Astrocyte of the spinal cord (primary cell): ENCODE results near the gene SH3BP4.

Source experiments
- DNase-seq: peaks from one replicate; pipeline ENCODE4 v3.0.0; 2011; ENCODE audit warnings: low read depth, low spot score
- H3K4me3 ChIP-seq: 2 replicates; pipeline ENCODE4 v1.5.1; 2011; ENCODE audit warnings: low read depth, mild to moderate bottlenecking, low read length, moderate library complexity
- in situ Hi-C: cut with HindIII; loops from 2 replicates; pipeline ENCODE4 v1.10.0; 2017; ENCODE audit warnings: low sequenced_read_pairs
- TF ChIP-seq, protein P1 (sequence below): IDR thresholded peaks from 2 replicates; pipeline ENCODE4 v1.5.1; 2012; ENCODE audit warnings: low read depth, mild to moderate bottlenecking, low read length, inconsistent platforms

SH3BP4 gene

GRCh38 chr2:235042576-235043515 is 91.0 kb downstream of the SH3BP4 start:
- no peak for DNase-seq
- TF ChIP-seq, protein P1, sequence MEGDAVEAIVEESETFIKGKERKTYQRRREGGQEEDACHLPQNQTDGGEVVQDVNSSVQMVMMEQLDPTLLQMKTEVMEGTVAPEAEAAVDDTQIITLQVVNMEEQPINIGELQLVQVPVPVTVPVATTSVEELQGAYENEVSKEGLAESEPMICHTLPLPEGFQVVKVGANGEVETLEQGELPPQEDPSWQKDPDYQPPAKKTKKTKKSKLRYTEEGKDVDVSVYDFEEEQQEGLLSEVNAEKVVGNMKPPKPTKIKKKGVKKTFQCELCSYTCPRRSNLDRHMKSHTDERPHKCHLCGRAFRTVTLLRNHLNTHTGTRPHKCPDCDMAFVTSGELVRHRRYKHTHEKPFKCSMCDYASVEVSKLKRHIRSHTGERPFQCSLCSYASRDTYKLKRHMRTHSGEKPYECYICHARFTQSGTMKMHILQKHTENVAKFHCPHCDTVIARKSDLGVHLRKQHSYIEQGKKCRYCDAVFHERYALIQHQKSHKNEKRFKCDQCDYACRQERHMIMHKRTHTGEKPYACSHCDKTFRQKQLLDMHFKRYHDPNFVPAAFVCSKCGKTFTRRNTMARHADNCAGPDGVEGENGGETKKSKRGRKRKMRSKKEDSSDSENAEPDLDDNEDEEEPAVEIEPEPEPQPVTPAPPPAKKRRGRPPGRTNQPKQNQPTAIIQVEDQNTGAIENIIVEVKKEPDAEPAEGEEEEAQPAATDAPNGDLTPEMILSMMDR, result no peak
- in situ Hi-C loops, result no loop called here

DNA sequence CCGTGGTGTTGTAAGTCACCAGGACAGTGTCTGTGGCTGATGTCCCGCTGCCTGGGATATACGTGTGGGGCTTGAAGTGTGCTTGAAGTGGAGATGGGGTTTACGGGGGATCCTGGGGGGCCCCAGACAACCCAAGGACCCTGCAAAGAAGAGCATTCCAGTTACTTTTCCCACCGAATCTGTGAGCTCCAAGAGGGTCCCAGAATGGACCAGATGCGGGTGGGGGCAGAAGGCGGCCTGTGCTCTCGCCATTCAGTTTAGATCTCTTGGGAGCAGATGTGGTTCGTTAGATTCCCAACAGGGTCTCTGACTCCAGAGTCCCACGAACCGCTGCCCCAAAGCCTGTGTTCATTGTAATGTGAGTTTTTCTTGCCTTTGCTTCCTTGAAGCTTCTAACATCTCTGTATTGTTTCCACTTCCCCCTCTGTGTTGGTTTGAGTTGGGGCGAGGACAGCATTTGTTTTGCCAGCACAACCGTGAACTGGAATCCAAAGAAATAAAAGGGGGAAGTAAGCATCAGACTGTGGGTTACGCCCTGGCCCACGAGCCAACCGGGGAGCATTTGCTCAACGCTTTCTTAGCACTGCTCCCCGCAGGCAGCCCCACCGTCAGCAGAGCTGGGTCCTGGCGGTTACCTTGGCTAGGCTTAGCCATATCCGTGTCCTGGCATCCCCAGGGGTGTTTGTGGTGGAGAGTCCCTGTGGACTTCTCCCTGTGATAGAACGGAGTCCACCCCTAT is 92.1 kb downstream of the SH3BP4 start:
- DNase-seq, result no peak
- in situ Hi-C loops, result no loop called here
- H3K4me3 ChIP-seq, result no peak overlapping the region
- TF ChIP-seq, protein P1, result no peak

More at GRCh38 chr2:235042576-235043515, 91.0 kb downstream of the SH3BP4 start:
- no peak overlapping the region for H3K4me3 ChIP-seq

DNA sequence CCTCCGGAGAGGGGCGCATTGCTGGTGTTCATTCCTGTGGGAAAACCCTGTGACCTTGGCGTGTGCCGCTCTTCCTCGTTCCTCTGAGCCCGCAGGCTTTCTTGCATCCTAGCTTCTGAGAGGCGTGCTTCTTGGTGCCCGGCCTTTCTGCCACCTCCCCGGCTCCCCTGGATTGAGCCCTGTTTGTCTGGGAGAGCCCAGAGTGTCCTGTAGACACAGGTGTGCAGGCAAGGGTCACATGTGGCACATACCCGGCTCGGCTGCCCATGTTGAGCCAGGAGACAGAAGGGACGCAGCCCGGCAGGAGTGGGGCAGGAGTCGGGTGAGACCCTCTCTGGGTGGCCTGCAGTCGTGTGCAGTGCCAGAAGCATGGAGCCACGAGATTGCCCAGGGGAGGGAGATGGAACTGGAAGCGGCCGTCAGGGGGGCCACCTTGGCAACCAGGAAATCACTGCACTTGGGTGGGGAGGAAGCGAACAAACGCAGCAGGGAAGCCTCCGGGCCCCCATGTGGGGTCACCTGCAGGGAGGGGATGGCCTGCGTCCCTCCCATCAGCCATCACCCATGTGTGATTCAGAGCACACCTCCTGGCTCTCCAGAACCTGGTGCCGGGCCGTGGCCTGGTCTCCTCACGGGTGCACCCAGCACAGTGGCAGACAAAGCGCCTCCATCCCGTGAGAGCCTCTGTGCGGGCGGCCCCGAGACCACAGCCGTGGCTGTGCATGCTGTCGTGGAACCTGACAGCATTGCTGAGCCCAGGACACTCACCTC is 92.9 kb downstream of the SH3BP4 start:
- TF ChIP-seq, protein P1, result no peak
- H3K4me3 ChIP-seq, result no peak overlapping the region
- in situ Hi-C loops, result no loop called here
- no peak for DNase-seq

DNA sequence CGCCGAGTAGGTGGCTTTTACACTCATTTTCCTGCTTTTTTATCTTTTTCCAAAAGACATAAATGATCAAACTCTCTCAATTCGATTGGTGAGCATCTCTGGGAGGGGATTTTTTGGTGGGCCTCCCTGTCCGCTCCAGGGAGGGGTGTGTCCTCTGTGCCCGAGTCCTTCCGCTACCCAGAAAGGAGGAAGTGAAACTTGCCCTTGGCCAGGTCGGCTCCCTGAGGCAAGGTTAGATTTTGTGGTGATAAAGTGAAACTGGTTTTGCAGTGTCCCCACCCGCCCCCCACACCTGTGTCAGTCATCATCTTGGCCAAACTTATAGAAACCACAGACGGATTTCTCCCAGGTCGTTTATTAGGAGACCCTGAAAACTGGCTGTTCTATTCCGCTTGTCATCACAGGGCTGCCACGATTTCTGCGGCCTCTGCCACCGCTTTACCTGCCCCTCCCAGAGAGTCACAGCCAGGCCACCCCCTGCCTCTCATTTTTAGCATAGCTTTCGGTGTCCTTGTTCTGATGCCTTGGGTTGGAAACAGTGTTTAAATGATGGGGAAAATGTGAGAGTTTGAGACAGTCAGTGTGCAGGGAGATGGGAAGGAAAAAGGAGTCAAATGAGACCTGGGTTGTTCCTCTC is 93.6 kb downstream of the SH3BP4 start:
- H3K4me3 ChIP-seq, result no peak overlapping the region
- DNase-seq, result no peak
- in situ Hi-C loops, result no loop called here
- TF ChIP-seq, protein P1, result no peak

GRCh38 chr2:235045973-235046343 is 94.1 kb downstream of the SH3BP4 start:
- TF ChIP-seq, protein P1, result no peak
- no peak overlapping the region for H3K4me3 ChIP-seq
- in situ Hi-C loops, result no loop called here
- no peak for DNase-seq

- TF ChIP-seq, protein P1, result no peak
- in situ Hi-C loops, result no loop called here
- DNase-seq, result no peak
- H3K4me3 ChIP-seq, result no peak overlapping the region
Measured at GRCh38 chr2:235046589-235046988, 94.8 kb downstream of the SH3BP4 start.
